Stimulated activated CD4-positive, alpha-beta T cell treated with anti-CD3 and anti-CD28 coated beads, Interleukin-1b, Interleukin-23, amount 100 ng/mL, for 4 hours (primary cell): Measurements from ENCODE around the gene PAK6.

Source experiments
- DNase-seq, 2 donors: peaks; one replicate each; pipeline ENCODE4 v3.0.0-alpha.2; 2020; ENCODE audit warnings: low read depth in 2 of 2

PAK6 gene

DNA sequence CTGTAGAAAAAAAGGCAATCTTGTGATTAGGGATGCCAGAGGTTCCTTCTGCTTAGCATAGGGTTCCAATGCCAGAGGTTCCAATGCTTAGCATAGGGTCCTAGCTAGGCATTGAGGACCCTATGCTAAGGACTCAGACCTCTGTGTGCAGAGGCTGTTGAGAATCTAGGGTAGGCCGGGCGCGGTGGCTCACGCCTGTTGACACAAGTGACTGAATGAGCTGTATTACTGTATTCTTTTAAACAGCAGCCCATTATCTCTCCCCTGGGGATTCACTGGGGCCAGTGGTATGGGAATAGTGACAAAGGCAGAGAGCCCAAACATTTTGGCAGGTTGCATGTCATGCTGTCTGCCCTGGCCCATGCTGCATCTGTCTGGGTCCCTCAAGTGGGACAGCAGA, 16.2 kb downstream of the PAK6 start:
- DNase-seq, result no peak

DNA sequence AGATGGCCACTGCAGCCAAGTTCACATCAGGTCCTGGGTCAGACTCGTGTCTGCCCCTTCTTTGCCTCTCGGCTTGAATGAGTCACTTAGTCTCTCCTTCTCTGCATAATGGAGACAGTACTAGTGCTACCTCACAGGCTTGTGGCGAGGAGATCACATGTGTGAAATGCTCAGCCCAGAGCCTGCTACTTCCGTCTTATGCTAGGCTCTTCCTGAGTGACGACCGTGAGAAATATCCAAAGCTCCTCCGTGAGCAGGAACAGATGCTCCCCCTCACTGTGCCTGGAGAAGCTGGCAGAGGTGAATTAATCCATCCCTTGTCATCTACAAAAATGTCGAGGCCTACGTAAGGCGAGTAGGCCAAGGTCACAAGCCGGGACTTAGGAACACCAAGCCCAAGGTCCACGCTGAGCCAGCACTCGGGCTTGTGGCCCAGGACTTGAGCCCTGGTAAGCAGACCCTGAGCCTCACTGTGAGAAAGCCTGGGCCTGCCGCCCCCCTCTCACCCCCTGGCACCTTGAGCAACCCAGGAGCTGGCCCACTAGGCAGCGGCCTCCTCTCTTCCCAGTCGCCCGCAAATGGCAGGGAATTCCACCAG, 17.9 kb downstream of the PAK6 start:
- DNase-seq, result no peak

GRCh38 chr15:40257656-40258450, 19.0 kb downstream of the PAK6 start:
- no peak for DNase-seq

DNA sequence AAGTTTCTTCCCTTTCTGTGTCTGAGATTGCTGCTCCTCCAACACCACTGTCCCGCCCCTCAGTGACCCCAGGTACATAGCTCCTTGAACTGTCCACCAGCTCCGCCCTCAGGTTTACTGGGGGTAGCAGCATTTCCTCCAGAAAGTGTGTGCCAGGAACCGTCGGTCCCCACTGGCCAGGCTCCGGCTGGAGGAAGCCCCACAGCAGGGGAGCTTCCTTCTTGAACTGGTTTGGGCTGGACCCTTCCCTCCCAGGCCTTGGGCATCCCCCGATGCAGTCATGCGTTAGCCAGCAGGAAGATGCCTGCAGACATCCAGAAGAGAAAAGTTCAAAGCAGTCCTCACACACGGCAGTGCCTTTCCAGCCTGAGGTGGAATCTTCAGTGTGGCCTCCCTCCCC, 19.7 kb downstream of the PAK6 start:
- no peak for DNase-seq

DNA sequence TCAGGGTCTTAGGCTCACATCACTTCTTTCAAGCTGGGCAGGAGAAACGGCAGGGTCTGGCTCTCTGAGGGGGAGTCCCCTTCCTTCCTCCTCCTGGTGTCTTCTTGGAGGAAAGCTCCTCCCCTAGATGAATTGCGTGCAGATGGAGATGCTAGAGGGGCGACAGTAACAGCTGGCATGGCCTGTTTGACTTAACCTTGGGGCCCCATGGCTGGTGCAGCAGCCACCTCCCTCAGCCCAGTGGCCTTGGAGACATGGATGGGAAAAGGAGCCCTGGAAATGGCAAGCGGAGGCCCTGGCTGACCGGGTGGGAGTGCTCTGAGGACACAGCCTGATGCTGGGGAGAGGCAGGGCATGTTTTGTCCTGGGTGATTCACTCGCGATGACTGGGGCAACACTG, 20.2 kb downstream of the PAK6 start:
- DNase-seq, result no peak

GRCh38 chr15:40263024-40263754, 24.3 kb downstream of the PAK6 start:
- no peak for DNase-seq

DNA sequence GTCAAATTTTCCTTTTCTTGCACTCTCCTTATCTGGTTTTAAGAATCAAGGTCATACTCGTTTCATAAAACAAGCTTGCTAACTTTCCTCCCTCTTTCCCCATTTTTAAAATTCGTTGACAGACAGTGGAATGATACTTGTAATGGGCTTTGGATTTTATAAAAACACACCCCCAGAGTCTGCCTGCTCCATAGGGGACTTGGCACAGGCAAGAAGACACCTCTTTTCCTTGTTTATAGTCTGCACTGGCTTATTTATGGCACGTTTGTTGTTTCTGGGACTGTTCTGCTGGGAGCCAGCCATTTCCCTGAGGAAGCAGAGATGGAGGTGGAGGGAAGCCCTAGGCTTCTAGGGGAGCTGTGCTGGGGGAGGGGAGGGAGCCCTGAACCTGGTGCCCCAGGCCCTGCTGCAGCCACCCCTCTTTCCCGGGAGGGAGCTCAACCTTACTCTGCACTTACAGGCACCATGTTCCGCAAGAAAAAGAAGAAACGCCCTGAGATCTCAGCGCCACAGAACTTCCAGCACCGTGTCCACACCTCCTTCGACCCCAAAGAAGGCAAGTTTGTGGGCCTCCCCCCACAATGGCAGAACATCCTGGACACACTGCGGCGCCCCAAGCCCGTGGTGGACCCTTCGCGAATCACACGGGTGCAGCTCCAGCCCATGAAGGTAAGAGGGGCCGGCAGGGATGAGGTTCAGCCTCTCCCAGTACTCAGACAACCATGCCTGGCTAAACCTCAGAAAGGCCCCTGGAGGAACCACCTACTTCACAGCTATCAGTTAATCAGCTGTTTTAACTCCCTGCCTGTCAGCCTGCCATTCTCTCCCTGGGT, 25.7 kb downstream of the PAK6 start:
- DNase-seq, result no peak

DNA sequence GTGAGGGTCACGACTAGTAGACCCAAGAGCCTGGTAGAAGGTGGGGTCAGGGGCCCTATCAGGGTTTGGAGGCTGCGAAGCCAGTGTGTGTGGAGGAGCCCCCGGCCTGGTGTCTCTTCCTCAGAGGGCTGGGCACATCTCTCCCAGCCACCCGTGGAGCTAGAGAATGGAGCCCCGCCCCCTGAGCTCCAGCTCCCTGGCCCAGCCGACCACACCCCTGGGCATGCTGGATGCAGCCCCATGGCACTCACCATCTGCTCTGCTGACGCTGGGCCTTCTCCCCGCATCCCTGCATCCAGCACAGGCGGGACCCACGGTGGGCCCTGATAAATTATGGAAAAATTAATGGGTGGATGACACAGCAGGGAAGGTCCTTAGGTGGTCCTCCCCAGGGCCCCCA, 26.5 kb downstream of the PAK6 start:
- no peak for DNase-seq

GRCh38 chr15:40265875-40266274, 27.0 kb downstream of the PAK6 start:
- no peak for DNase-seq

- DNase-seq, result no peak
These were observed 28.0 kb downstream of the PAK6 start for GRCh38 chr15:40266828-40267304.

DNA sequence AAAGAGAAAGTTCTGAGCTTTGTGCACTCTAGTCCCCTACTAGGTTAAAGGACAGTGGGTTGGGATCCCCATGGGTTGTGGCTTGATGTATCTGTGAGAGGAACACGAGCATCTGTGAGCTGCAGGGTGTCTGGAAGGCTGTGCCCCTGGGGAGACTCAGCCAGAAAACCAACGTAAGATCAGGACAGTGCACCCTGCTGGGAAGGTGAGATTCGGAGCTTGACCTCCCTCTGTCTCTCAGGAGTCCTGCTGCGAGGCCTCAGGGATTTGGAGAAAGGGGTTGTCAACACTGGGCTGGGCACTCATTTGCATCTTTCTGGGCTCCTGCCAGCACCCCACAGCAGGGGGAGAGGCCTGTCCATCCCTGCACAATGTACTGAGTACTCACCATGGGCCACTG, 28.8 kb downstream of the PAK6 start:
- DNase-seq, result no peak

GRCh38 chr15:40269604-40270003, 30.7 kb downstream of the PAK6 start:
- no peak for DNase-seq

DNA sequence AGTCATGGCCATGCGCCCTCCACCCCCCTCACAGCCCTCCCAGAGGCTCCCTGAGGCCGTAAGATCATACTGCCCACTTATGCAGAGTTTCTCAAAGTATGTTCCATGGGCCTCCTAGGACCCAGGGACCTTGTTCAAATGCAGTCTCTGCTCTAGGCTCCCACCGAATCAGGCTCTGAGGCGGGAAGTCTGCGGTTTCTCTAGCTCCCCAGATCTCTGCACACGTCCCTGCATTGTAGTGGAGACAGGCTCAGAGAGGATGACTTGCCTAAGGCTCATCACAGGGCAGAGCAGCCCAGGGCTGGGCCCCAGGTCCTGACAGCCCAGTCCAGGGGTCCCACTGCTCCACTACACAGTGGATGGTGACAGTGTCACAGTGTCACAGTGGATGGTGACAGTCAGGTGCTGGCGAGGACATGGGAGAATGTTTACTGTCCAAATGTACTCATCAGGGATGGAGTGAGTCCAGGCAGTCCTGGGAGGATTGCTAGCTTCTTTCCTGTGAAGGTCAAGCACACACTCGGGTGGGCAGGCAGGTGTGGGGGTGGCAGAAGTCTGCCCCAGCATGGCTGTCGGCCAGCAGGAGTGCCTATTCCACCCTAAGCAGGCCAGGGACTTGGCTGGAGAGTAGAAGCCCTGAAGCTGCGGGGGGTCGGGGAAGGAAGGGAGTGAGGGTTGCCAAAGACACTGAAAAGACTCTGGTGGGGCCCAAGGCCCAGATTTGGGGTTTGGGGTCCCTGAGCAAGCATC, 31.6 kb downstream of the PAK6 start:
- no peak for DNase-seq

DNA sequence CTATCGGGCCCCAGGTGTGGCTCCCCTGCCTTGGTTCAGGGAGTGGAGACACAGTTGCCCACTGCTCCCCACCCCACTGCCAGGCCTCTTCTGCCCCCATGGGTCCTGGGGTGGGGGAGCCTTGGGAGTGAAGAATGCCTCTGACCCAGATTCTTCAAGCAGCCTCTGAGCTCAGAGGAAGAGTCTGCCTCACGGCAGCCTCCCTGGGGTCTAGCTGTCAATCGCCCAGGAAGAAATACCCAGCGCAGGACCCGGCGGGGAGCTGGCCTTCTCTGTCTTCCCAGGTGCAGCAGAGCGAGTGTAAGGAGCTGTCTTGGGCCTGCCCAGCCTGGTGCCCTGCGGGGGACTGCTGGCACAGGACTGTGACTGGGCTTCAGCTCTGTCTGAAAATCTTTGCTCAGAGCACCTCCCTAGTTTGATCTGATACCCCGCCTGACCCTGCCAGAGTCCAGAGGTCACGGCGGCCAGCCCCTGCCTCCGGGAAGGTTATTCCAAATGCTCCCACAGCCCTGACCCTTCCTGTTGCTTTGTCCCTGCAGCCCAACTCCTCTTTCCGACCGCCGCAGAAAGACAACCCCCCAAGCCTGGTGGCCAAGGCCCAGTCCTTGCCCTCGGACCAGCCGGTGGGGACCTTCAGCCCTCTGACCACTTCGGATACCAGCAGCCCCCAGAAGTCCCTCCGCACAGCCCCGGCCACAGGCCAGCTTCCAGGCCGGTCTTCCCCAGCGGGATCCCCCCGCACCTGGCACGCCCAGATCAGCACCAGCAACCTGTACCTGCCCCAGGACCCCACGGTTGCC, 33.0 kb downstream of the PAK6 start:
- no peak for DNase-seq

GRCh38 chr15:40272485-40273056, 33.7 kb downstream of the PAK6 start:
- no peak for DNase-seq

DNA sequence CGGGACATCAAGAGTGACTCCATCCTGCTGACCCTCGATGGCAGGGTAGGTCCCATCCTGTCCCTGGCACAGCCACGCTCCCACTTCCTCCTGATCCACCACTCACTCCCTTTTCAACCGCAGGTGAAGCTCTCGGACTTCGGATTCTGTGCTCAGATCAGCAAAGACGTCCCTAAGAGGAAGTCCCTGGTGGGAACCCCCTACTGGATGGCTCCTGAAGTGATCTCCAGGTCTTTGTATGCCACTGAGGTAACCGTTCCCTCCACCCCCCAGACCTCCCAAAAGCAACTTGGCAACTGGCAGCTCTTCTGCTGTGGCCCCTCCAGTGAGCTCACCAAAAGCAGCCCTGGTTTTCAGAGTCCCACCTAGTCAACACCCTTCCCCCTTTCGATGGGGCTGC, 34.6 kb downstream of the PAK6 start:
- no peak for DNase-seq

GRCh38 chr15:40274350-40275274, 35.7 kb downstream of the PAK6 start:
- DNase-seq, result peak; percentile 85 to 91

GRCh38 chr15:40275523-40275922, 36.7 kb downstream of the PAK6 start:
- DNase-seq, result no peak

- DNase-seq, result no peak
These were observed 37.1 kb downstream of the PAK6 start for GRCh38 chr15:40275954-40276353.
